WTC11 (cell line): Measurements from ENCODE around the gene CLSTN2.

Experiments used
- ATF1 ChIP-seq: sonication (generic); formaldehyde crosslinking; IDR thresholded peaks from 2 replicates; pipeline ENCODE4 v1.8.1; 2023; ENCODE audit warnings: mild to moderate bottlenecking, moderate library complexity, missing genetic modification reagents
- ATF3 ChIP-seq: sonication (generic); formaldehyde crosslinking; conservative IDR thresholded peaks from 2 replicates; pipeline ENCODE4 v1.8.1; 2022; ENCODE audit warnings: mild to moderate bottlenecking, missing genetic modification reagents
- ESRRA ChIP-seq: sonication (generic); formaldehyde crosslinking; IDR thresholded peaks from 2 replicates; pipeline ENCODE4 v1.8.1; 2022; ENCODE audit warnings: mild to moderate bottlenecking, missing genetic modification reagents, borderline replicate concordance
- FOXK1 ChIP-seq: sonication (generic); formaldehyde crosslinking; IDR thresholded peaks from 2 replicates; pipeline ENCODE4 v1.8.0; 2022; ENCODE audit warnings: mild to moderate bottlenecking, moderate library complexity, missing genetic modification reagents
- MXD4 ChIP-seq: fragments of 250-450 bp; sonication (Bioruptor Pico); IDR thresholded peaks from 2 replicates; pipeline ENCODE4 v1.8.0; 2021; ENCODE audit warnings: mild to moderate bottlenecking, moderate library complexity, borderline replicate concordance
- NR2C2 ChIP-seq: sonication (generic); formaldehyde crosslinking; IDR thresholded peaks from 2 replicates; pipeline ENCODE4 v1.8.0; 2022; ENCODE audit warnings: mild to moderate bottlenecking, missing genetic modification reagents
- PREB ChIP-seq: sonication (generic); formaldehyde crosslinking; IDR thresholded peaks from 2 replicates; pipeline ENCODE4 v1.8.1; 2022; ENCODE audit warnings: mild to moderate bottlenecking, missing genetic modification reagents, moderate library complexity, borderline replicate concordance
- ZNF425 ChIP-seq: fragments of 250-450 bp; sonication (Bioruptor Pico); conservative IDR thresholded peaks from 2 replicates; pipeline ENCODE4 v1.9.0; 2021; ENCODE audit warnings: mild to moderate bottlenecking
- ZNF532 ChIP-seq: fragments of 250-450 bp; sonication (Bioruptor Pico); IDR thresholded peaks from 2 replicates; pipeline ENCODE4 v1.9.0; 2021; ENCODE audit warnings: mild to moderate bottlenecking, borderline replicate concordance
- TF ChIP-seq, protein P1 (sequence below): sonication (generic); formaldehyde crosslinking; IDR thresholded peaks from 2 replicates; pipeline ENCODE4 v1.8.0; 2022; ENCODE audit warnings: missing genetic modification reagents
- TF ChIP-seq, protein P2 (sequence below): fragments of 200-600 bp; IDR thresholded peaks from 2 replicates; pipeline ENCODE4 v1.8.0; 2022; ENCODE audit warnings: antibody characterized with exemption
- TF ChIP-seq, protein P3 (sequence below): sonication (generic); formaldehyde crosslinking; IDR thresholded peaks from 2 replicates; pipeline ENCODE4 v1.8.1; 2023; ENCODE audit warnings: mild to moderate bottlenecking, missing genetic modification reagents

DNA sequence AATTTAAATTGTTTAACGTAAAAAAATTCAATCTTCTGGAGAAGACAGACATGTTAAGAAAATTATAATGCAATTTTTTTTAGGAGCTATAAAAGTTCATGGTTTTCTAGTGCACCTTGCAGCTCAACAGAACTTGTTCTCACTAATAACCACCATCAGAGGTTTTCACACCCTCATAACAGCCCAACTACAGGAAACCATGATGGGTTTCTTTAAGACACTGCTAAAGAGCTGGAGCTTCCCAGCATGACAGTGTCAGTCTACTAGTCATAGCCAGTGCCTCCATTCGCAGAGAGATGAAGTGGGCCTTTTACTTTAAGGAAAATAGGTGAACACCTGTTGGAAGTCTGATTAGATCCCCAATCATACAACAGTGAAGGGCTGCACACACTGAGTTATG, 518.8 kb downstream of the CLSTN2 start:
- TF ChIP-seq ZNF425 = no peak
- TF ChIP-seq, protein P1, sequence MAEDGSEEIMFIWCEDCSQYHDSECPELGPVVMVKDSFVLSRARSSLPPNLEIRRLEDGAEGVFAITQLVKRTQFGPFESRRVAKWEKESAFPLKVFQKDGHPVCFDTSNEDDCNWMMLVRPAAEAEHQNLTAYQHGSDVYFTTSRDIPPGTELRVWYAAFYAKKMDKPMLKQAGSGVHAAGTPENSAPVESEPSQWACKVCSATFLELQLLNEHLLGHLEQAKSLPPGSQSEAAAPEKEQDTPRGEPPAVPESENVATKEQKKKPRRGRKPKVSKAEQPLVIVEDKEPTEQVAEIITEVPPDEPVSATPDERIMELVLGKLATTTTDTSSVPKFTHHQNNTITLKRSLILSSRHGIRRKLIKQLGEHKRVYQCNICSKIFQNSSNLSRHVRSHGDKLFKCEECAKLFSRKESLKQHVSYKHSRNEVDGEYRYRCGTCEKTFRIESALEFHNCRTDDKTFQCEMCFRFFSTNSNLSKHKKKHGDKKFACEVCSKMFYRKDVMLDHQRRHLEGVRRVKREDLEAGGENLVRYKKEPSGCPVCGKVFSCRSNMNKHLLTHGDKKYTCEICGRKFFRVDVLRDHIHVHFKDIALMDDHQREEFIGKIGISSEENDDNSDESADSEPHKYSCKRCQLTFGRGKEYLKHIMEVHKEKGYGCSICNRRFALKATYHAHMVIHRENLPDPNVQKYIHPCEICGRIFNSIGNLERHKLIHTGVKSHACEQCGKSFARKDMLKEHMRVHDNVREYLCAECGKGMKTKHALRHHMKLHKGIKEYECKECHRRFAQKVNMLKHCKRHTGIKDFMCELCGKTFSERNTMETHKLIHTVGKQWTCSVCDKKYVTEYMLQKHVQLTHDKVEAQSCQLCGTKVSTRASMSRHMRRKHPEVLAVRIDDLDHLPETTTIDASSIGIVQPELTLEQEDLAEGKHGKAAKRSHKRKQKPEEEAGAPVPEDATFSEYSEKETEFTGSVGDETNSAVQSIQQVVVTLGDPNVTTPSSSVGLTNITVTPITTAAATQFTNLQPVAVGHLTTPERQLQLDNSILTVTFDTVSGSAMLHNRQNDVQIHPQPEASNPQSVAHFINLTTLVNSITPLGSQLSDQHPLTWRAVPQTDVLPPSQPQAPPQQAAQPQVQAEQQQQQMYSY = no peak
- TF ChIP-seq MXD4 (CRISPR knock-in tag) = no peak
- no peak for TF ChIP-seq FOXK1
- TF ChIP-seq, protein P2, sequence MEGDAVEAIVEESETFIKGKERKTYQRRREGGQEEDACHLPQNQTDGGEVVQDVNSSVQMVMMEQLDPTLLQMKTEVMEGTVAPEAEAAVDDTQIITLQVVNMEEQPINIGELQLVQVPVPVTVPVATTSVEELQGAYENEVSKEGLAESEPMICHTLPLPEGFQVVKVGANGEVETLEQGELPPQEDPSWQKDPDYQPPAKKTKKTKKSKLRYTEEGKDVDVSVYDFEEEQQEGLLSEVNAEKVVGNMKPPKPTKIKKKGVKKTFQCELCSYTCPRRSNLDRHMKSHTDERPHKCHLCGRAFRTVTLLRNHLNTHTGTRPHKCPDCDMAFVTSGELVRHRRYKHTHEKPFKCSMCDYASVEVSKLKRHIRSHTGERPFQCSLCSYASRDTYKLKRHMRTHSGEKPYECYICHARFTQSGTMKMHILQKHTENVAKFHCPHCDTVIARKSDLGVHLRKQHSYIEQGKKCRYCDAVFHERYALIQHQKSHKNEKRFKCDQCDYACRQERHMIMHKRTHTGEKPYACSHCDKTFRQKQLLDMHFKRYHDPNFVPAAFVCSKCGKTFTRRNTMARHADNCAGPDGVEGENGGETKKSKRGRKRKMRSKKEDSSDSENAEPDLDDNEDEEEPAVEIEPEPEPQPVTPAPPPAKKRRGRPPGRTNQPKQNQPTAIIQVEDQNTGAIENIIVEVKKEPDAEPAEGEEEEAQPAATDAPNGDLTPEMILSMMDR = no peak
- no peak for TF ChIP-seq ESRRA
- TF ChIP-seq ATF1 = no peak
- TF ChIP-seq PREB (CRISPR knock-in tag) = no peak
- TF ChIP-seq NR2C2 (CRISPR knock-in tag) = no peak
- TF ChIP-seq ZNF532 = no peak
- no peak for TF ChIP-seq ATF3 (CRISPR knock-in tag)
- TF ChIP-seq, protein P3, sequence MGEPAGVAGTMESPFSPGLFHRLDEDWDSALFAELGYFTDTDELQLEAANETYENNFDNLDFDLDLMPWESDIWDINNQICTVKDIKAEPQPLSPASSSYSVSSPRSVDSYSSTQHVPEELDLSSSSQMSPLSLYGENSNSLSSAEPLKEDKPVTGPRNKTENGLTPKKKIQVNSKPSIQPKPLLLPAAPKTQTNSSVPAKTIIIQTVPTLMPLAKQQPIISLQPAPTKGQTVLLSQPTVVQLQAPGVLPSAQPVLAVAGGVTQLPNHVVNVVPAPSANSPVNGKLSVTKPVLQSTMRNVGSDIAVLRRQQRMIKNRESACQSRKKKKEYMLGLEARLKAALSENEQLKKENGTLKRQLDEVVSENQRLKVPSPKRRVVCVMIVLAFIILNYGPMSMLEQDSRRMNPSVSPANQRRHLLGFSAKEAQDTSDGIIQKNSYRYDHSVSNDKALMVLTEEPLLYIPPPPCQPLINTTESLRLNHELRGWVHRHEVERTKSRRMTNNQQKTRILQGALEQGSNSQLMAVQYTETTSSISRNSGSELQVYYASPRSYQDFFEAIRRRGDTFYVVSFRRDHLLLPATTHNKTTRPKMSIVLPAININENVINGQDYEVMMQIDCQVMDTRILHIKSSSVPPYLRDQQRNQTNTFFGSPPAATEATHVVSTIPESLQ (CRISPR knock-in tag) = no peak
